Keratinocyte (primary cell): ENCODE measurements around the gene NEUROG1.

Experiments used
- EZH2 ChIP-seq: IDR thresholded peaks from one replicate; pipeline ENCODE4 v1.6.1; 2012; ENCODE audit warnings: inconsistent platforms, mild to moderate bottlenecking, low read length, moderate library complexity
- TF ChIP-seq, protein P1 (sequence below), 3 experiments: IDR thresholded peaks in 1 of 3; conservative IDR thresholded peaks in 1 of 3; optimal IDR thresholded peaks in 1 of 3; 2 replicates in 2 of 3; 3 replicates in 1 of 3; pipeline versions ENCODE3 to v1.5.1; 2011; ENCODE audit warnings: low read length in 3 of 3, mild to moderate bottlenecking in 3 of 3, moderate library complexity in 2 of 3, control low read depth in 1 of 3, inconsistent platforms in 1 of 3; ENCODE audit not compliant: insufficient read depth in 2 of 3; ENCODE audit errors: extremely low read depth in 1 of 3

- TF ChIP-seq, protein P1, sequence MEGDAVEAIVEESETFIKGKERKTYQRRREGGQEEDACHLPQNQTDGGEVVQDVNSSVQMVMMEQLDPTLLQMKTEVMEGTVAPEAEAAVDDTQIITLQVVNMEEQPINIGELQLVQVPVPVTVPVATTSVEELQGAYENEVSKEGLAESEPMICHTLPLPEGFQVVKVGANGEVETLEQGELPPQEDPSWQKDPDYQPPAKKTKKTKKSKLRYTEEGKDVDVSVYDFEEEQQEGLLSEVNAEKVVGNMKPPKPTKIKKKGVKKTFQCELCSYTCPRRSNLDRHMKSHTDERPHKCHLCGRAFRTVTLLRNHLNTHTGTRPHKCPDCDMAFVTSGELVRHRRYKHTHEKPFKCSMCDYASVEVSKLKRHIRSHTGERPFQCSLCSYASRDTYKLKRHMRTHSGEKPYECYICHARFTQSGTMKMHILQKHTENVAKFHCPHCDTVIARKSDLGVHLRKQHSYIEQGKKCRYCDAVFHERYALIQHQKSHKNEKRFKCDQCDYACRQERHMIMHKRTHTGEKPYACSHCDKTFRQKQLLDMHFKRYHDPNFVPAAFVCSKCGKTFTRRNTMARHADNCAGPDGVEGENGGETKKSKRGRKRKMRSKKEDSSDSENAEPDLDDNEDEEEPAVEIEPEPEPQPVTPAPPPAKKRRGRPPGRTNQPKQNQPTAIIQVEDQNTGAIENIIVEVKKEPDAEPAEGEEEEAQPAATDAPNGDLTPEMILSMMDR (optimal IDR thresholded peaks at IDR 0.05 in 1 of 3, IDR thresholded peaks at IDR 0.05 in 1 of 3, conservative IDR thresholded peaks at IDR 0.05 in 1 of 3; ENCODE audit: extremely low read depth in 1 of 3, insufficient read depth in 2 of 3, low read length in 3 of 3), result no peak
- no peak for TF ChIP-seq EZH2
Measured at GRCh38 chr5:135491552-135492318, 44.0 kb downstream of the NEUROG1 start.
